GM12878 (cell line): ENCODE results near the gene GMIP.

ENCODE experiments used
- EP300 ChIP-seq, 2 experiments: fragments of 150-350 bp in 1 of 2; IDR thresholded peaks; 2 replicates each; pipeline ENCODE4 v1.6.1; 2011 to 2012; ENCODE audit warnings: low read depth in 2 of 2, low read length in 2 of 2, borderline replicate concordance in 1 of 2, improper control_type of control experiment in 1 of 2, inconsistent platforms in 1 of 2; ENCODE audit not compliant: control insufficient read depth in 1 of 2
- POLR2A ChIP-seq: IDR thresholded peaks from 2 replicates; pipeline ENCODE4 v1.6.1; 2011; ENCODE audit warnings: low read depth, mild to moderate bottlenecking, low read length
- ZNF274 ChIP-seq: IDR thresholded peaks from one replicate; pipeline ENCODE4 v1.8.0; 2011; ENCODE audit not compliant: insufficient read length, insufficient read depth

DNA sequence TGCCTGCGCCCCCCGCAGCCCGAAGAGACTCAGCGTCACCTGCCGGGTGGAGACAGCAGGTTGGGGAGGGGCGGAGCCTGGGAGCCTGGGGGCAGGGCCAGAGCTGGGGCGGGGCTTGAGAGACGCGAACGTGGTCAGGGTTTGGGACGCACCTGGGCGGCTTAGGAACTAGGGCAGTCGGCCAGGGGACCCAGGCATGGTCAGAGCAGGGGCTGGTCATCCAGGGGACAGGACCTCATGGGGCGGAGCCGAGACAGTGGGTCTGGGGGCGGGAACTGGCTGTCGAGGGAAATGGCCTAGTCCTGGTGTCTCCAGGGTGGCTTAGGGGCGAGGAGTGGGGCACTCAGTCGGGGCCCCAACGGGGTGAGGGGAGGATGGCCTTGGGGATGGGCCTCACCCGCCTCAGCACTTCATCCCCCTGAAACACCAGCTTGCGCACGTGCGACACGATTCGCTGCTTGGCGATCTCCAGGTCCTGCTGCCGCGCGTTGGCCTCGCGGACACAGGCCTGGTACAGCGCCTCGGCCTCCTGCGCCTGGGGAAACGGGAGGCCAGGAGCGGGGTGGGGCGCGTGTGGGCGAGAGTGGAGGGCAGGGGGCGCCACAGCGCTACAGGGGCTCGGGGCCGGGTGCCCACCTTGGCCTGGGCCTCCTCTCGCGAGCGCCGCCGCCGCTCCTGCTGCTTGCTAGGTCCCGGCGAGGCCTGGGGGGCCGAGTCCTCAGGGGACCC is 5.8 kb downstream of the GMIP start:
- TF ChIP-seq POLR2A (peak; percentile 25; the same call in 1 of the 2 replicates), ZNF274 (no peak), EP300 (IDR thresholded peaks at IDR 0.05; ENCODE audit: borderline replicate concordance in 1 of 2, control insufficient read depth in 1 of 2, low read depth in 2 of 2, low read length in 2 of 2) (no peak)
